Measurements from ENCODE around the gene LHPP. TPM values are rescaled to one million over a fixed set of nuclear protein-coding genes. Genes with fewer than 3 reads are reported as not detected.

Gene LHPP
- total RNA-seq, 1 donor from 2014 or later = 19.6 TPM

GRCh38 chr10:124637746-124638145 is 176.1 kb downstream of the LHPP start:
- DNase-seq (ENCODE audit: low spot score in 2 of 2, unreplicated experiment in 2 of 2) = no peak
- Mint-ChIP-seq H3K27me3 (ENCODE audit: low read depth) (no peaks in the 10 kb centered on the region), H3K36me3 (peaks cover 18% of the 10 kb centered on the region), H3K4me1 (peaks cover 15% of the 10 kb centered on the region), H3K4me3 (no peak overlapping the region), H3K27ac (no peak overlapping the region), H3K9me3 (peaks cover 8% of the 10 kb centered on the region)
- TF ChIP-seq, protein P1, sequence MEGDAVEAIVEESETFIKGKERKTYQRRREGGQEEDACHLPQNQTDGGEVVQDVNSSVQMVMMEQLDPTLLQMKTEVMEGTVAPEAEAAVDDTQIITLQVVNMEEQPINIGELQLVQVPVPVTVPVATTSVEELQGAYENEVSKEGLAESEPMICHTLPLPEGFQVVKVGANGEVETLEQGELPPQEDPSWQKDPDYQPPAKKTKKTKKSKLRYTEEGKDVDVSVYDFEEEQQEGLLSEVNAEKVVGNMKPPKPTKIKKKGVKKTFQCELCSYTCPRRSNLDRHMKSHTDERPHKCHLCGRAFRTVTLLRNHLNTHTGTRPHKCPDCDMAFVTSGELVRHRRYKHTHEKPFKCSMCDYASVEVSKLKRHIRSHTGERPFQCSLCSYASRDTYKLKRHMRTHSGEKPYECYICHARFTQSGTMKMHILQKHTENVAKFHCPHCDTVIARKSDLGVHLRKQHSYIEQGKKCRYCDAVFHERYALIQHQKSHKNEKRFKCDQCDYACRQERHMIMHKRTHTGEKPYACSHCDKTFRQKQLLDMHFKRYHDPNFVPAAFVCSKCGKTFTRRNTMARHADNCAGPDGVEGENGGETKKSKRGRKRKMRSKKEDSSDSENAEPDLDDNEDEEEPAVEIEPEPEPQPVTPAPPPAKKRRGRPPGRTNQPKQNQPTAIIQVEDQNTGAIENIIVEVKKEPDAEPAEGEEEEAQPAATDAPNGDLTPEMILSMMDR (IDR thresholded peaks at IDR 0.05; ENCODE audit: unreplicated experiment) = no peak

- no peak for DNase-seq (ENCODE audit: low spot score in 2 of 2, unreplicated experiment in 2 of 2)
- H3K4me3 Mint-ChIP-seq = no peak overlapping the region
- peaks cover 15% of the 10 kb centered on the region for H3K4me1 Mint-ChIP-seq
- H3K27ac Mint-ChIP-seq = no peak overlapping the region
- no peaks in the 10 kb centered on the region for H3K27me3 Mint-ChIP-seq (ENCODE audit: low read depth)
- H3K36me3 Mint-ChIP-seq = peaks cover 10% of the 10 kb centered on the region
- H3K9me3 Mint-ChIP-seq = peaks cover 4% of the 10 kb centered on the region
- TF ChIP-seq, protein P1 (IDR thresholded peaks at IDR 0.05; ENCODE audit: unreplicated experiment) = no peak
These were observed 177.6 kb downstream of the LHPP start for GRCh38 chr10:124639206-124639605.

DNA sequence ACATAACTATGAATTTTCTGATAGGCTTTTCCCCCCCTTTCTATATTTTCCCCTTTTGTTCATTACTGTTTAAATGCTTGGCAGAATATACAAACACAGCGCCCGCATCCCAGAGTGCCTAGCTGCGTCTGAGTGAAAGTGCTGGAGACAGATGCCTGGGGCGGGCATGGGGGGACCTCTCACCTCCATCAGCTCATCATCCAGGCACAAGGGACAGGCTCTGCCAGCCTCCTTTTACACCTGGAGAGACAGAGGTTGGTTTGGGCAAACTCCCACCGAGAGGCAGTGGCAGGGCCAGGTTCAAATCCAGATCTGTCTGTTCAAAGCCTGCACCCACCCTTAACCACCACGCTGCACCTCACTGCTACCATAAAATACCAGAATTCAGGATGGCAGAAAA is 178.0 kb downstream of the LHPP start:
- H3K4me3 Mint-ChIP-seq = no peak overlapping the region
- H3K9me3 Mint-ChIP-seq = peaks cover 1% of the 10 kb centered on the region
- H3K36me3 Mint-ChIP-seq = peaks cover 7% of the 10 kb centered on the region
- peak overlapping the region; percentile 30 for H3K27ac Mint-ChIP-seq
- H3K27me3 Mint-ChIP-seq (ENCODE audit: low read depth) = no peaks in the 10 kb centered on the region
- DNase-seq (ENCODE audit: low spot score in 2 of 2, unreplicated experiment in 2 of 2) = no peak
- H3K4me1 Mint-ChIP-seq = peaks cover 15% of the 10 kb centered on the region
- TF ChIP-seq, protein P1 (IDR thresholded peaks at IDR 0.05; ENCODE audit: unreplicated experiment) = no peak

- no peaks in the 10 kb centered on the region for H3K9me3 Mint-ChIP-seq
- peaks cover 15% of the 10 kb centered on the region for H3K4me1 Mint-ChIP-seq
- no peaks in the 10 kb centered on the region for H3K27me3 Mint-ChIP-seq (ENCODE audit: low read depth)
- no peak overlapping the region for H3K4me3 Mint-ChIP-seq
- no peak for DNase-seq (ENCODE audit: low spot score in 2 of 2, unreplicated experiment in 2 of 2)
- TF ChIP-seq, protein P1 (IDR thresholded peaks at IDR 0.05; ENCODE audit: unreplicated experiment) = no peak
- H3K27ac Mint-ChIP-seq = peak overlapping the region; percentile 36
- peaks cover 6% of the 10 kb centered on the region for H3K36me3 Mint-ChIP-seq
These were observed 178.4 kb downstream of the LHPP start for GRCh38 chr10:124640056-124640455.

GRCh38 chr10:124640538-124641231 is 179.1 kb downstream of the LHPP start:
- H3K27ac Mint-ChIP-seq = peak overlapping the region; percentile 52
- H3K27me3 Mint-ChIP-seq (ENCODE audit: low read depth) = no peaks in the 10 kb centered on the region
- no peaks in the 10 kb centered on the region for H3K9me3 Mint-ChIP-seq
- H3K4me3 Mint-ChIP-seq = no peak overlapping the region
- peaks cover 15% of the 10 kb centered on the region for H3K4me1 Mint-ChIP-seq
- TF ChIP-seq, protein P1 (IDR thresholded peaks at IDR 0.05; ENCODE audit: unreplicated experiment) = no peak
- no peak for DNase-seq (ENCODE audit: low spot score in 2 of 2, unreplicated experiment in 2 of 2)
- peaks cover 6% of the 10 kb centered on the region for H3K36me3 Mint-ChIP-seq
